WTC11 (cell line): Measurements from ENCODE around the gene MYO1H. TPM values are rescaled to one million over a fixed set of nuclear protein-coding genes. Genes with fewer than 3 reads are reported as not detected.

Source experiments
- ATAC-seq: fragments of 200-7000 bp; cut with Tn5 transposase; 2 replicates; pipeline ENCODE4 v1.10.0; 2021; ENCODE audit warnings: mild to moderate bottlenecking, moderate library complexity
- CTCF ChIA-PET: fragments of 300-600 bp; sonication (Branson Sonifier 250); formaldehyde crosslinking; loops from one replicate; lab custom pipeline; 2021; ENCODE audit warnings: antibody characterized with exemption; lab: Charles Lee
- POLR2A ChIA-PET: fragments of 350-600 bp; sonication (Branson Sonifier 250); formaldehyde crosslinking; loops from one replicate; lab custom pipeline; 2021; ENCODE audit warnings: antibody characterized with exemption; lab: Charles Lee
- DNase-seq: peaks from one replicate; pipeline ENCODE4 v3.0.0; 2021; ENCODE audit warnings: low spot score
- H3K27ac Mint-ChIP-seq: 2 replicates; pipeline ENCODE4 v1.8.0; 2021; ENCODE audit warnings: mixed read lengths
- H3K27me3 Mint-ChIP-seq: 2 replicates; pipeline ENCODE4 v1.8.0; 2021; ENCODE audit warnings: low read depth, mild to moderate bottlenecking, moderate library complexity, mixed read lengths
- H3K36me3 Mint-ChIP-seq: 2 replicates; pipeline ENCODE4 v1.8.0; 2021; ENCODE audit warnings: mixed read lengths
- H3K4me1 Mint-ChIP-seq: 2 replicates; pipeline ENCODE4 v1.8.0; 2022; ENCODE audit warnings: mixed read lengths
- H3K4me3 Mint-ChIP-seq: 2 replicates; pipeline ENCODE4 v1.8.0; 2021; ENCODE audit warnings: mild to moderate bottlenecking, moderate library complexity, mixed read lengths
- H3K9me3 Mint-ChIP-seq: 2 replicates; pipeline ENCODE4 v1.8.0; 2021; ENCODE audit warnings: mixed read lengths
- AR ChIP-seq: fragments of 250-450 bp; sonication (Bioruptor Pico); IDR thresholded peaks from 2 replicates; pipeline ENCODE4 v1.9.0; 2021; ENCODE audit warnings: mild to moderate bottlenecking
- CBFB ChIP-seq: sonication (generic); formaldehyde crosslinking; IDR thresholded peaks from 2 replicates; pipeline ENCODE4 v1.8.1; 2022; ENCODE audit warnings: mild to moderate bottlenecking, low read depth, missing genetic modification reagents
- CDX4 ChIP-seq: fragments of 250-450 bp; sonication (Bioruptor Pico); IDR thresholded peaks from 2 replicates; pipeline ENCODE4 v1.9.0; 2021; ENCODE audit warnings: moderate library complexity, mild to moderate bottlenecking, inconsistent platforms, borderline replicate concordance
- CREM ChIP-seq: sonication (generic); formaldehyde crosslinking; IDR thresholded peaks from 2 replicates; pipeline ENCODE4 v1.8.1; 2022; ENCODE audit warnings: mild to moderate bottlenecking, missing genetic modification reagents, moderate library complexity
- CTCF ChIP-seq: fragments of 200-600 bp; IDR thresholded peaks from 2 replicates; pipeline ENCODE4 v1.8.0; 2022; ENCODE audit warnings: antibody characterized with exemption
- GTF2I ChIP-seq: fragments of 250-450 bp; sonication (Bioruptor Pico); conservative IDR thresholded peaks from 2 replicates; pipeline ENCODE4 v1.4.0; 2021; ENCODE audit warnings: mild to moderate bottlenecking
- KAT7 ChIP-seq: sonication (generic); formaldehyde crosslinking; IDR thresholded peaks from 2 replicates; pipeline ENCODE4 v1.8.1; 2023; ENCODE audit warnings: missing genetic modification reagents, mild to moderate bottlenecking, borderline replicate concordance
- NR1H2 ChIP-seq: sonication (generic); formaldehyde crosslinking; IDR thresholded peaks from 2 replicates; pipeline ENCODE4 v1.9.0; 2021; ENCODE audit warnings: mild to moderate bottlenecking, moderate library complexity, missing genetic modification reagents
- PREB ChIP-seq: sonication (generic); formaldehyde crosslinking; IDR thresholded peaks from 2 replicates; pipeline ENCODE4 v1.8.1; 2022; ENCODE audit warnings: mild to moderate bottlenecking, missing genetic modification reagents, moderate library complexity, borderline replicate concordance
- STAT6 ChIP-seq: sonication (generic); formaldehyde crosslinking; conservative IDR thresholded peaks from 2 replicates; pipeline ENCODE4 v1.8.1; 2023; ENCODE audit warnings: mild to moderate bottlenecking, low read depth, missing genetic modification reagents, moderate library complexity
- ZBTB43 ChIP-seq: sonication (generic); formaldehyde crosslinking; IDR thresholded peaks from 2 replicates; pipeline ENCODE4 v1.8.1; 2023; ENCODE audit warnings: mild to moderate bottlenecking, missing genetic modification reagents
- ZNF263 ChIP-seq: sonication (generic); formaldehyde crosslinking; IDR thresholded peaks from 2 replicates; pipeline ENCODE4 v1.8.1; 2022; ENCODE audit warnings: low read depth, mild to moderate bottlenecking, moderate library complexity, missing genetic modification reagents
- ZNF317 ChIP-seq: sonication (generic); formaldehyde crosslinking; IDR thresholded peaks from 2 replicates; pipeline ENCODE4 v1.8.1; 2023; ENCODE audit warnings: low read depth, mild to moderate bottlenecking, moderate library complexity, missing genetic modification reagents, borderline replicate concordance
- total RNA-seq: library from RNA; stranded (reverse); gene quantifications from 3 replicates; pipeline ENCODE4 v1.2.3, GENCODE V29; 2021

The MYO1H gene
- total RNA-seq, 1 experiment from 2014 or later, result 0.44 TPM

- TF ChIP-seq CDX4 (CRISPR knock-in tag), result no peak
- TF ChIP-seq CTCF, result no peak
- TF ChIP-seq ZNF263, result no peak
- no peak for TF ChIP-seq NR1H2 (CRISPR knock-in tag)
- TF ChIP-seq, all 79 proteins: peak for 0
Observed at GRCh38 chr12:109330282-109331230, 17.1 kb upstream of the MYO1H start (continued).

GRCh38 chr12:109331301-109331952, 16.3 kb upstream of the MYO1H start:
- Mint-ChIP-seq H3K27ac (no peak overlapping the region), H3K9me3 (peaks cover 12% of the 10 kb centered on the region), H3K4me3 (no peak overlapping the region), H3K36me3 (no peaks in the 10 kb centered on the region), H3K4me1 (peaks cover 6% of the 10 kb centered on the region; the same call in 1 of the 2 replicates), H3K27me3 (no peaks in the 10 kb centered on the region; the same call in 1 of the 2 replicates)
- DNase-seq, result no peak
- TF ChIP-seq CTCF (no peak), NR1H2 (CRISPR knock-in tag) (no peak), ZNF317 (no peak), ZBTB43 (CRISPR knock-in tag) (no peak), STAT6 (CRISPR knock-in tag) (no peak)
- ChIA-PET CTCF (interaction anchor here (0.8 to 2.3 kb wide), 6 partner anchors 14 to 97 kb away, joined by 3 to 12 read pairs (median 6); no protein-coding TSS in a partner anchor), POLR2A (no interaction called here)
- ATAC-seq, result no peak

GRCh38 chr12:109334887-109335286, 12.8 kb upstream of the MYO1H start:
- CTCF ChIA-PET, result no interaction called here
- DNase-seq (no peak), ATAC-seq (no peak)
- no peaks in the 10 kb centered on the region for H3K36me3 Mint-ChIP-seq
- peaks cover 24% of the 10 kb centered on the region for H3K9me3 Mint-ChIP-seq
- H3K27me3 Mint-ChIP-seq, result no peaks in the 10 kb centered on the region; the same call in none of the 2 replicates
- peaks cover 6% of the 10 kb centered on the region; the same call in 1 of the 2 replicates for H3K4me1 Mint-ChIP-seq
- POLR2A ChIA-PET, result no interaction called here
- no peak overlapping the region for H3K27ac Mint-ChIP-seq
- no peak overlapping the region for H3K4me3 Mint-ChIP-seq
- TF ChIP-seq GTF2I (CRISPR knock-in tag) (no peak), CTCF (no peak), CREM (CRISPR knock-in tag) (no peak), AR (CRISPR knock-in tag) (no peak), CBFB (CRISPR knock-in tag) (no peak), KAT7 (CRISPR knock-in tag) (no peak), PREB (no peak)
